Measurements from ENCODE around the gene CTIF. TPM values are rescaled to one million over a fixed set of nuclear protein-coding genes. Genes with fewer than 3 reads are reported as not detected.

Gene CTIF
- total RNA-seq, 6 experiments from 2014 or later, result 77.6 to 100 (median 79.2) TPM

DNA sequence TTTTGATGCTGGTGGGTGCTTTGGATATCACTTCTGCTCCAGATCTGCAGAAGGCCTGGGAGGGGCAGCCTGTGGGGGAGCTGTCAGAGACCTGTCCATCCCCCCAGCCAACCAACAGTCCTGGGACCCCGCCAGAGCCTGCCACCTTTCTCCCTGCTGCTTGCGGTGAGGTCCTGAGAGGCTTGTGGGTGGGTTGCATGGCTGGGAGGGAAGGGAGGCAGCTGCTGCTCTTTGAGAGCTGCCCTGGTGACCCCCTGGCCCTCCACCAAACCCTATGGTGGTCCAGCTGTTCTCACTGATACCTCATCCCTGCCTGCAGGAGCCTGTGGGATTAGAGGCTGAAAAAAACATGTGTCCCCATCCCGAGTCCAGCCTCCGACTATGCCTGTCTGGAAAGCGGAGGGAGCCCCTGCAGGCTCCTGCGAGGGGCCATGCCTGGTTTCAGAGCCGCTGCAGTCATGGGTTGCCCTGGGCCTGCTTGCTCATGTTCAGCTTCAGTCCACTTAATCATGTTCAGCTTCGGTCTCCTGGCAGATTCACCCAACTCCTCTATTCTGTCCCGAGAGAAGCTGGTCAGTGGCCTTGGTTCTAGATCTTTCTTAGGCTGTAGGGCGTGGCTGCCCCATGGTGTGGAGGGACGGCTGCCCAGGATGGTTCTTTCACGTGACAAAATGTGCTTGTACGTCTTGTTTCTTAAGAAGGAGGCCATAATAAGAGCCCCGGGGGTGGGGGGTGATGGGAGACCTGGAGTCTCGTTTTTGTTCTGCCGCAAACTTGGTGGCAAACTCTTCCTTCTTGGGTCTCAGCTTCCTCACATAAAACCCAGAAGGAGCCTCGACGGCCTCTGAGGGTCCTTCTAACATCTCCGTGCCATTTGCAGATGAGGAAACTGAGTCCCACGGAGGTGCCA is 98.5 kb downstream of the CTIF start:
- Mint-ChIP-seq H3K27ac (no peak overlapping the region), H3K4me3 (no peak overlapping the region), H3K9me3 (no peaks in the 10 kb centered on the region), H3K27me3 (ENCODE audit: insufficient read depth) (peaks cover 6% of the 10 kb centered on the region), H3K4me1 (ENCODE audit: low read depth) (peaks cover 32% of the 10 kb centered on the region), H3K36me3 (ENCODE audit: low read depth) (peaks cover 43% of the 10 kb centered on the region)
- TF ChIP-seq, protein P1, sequence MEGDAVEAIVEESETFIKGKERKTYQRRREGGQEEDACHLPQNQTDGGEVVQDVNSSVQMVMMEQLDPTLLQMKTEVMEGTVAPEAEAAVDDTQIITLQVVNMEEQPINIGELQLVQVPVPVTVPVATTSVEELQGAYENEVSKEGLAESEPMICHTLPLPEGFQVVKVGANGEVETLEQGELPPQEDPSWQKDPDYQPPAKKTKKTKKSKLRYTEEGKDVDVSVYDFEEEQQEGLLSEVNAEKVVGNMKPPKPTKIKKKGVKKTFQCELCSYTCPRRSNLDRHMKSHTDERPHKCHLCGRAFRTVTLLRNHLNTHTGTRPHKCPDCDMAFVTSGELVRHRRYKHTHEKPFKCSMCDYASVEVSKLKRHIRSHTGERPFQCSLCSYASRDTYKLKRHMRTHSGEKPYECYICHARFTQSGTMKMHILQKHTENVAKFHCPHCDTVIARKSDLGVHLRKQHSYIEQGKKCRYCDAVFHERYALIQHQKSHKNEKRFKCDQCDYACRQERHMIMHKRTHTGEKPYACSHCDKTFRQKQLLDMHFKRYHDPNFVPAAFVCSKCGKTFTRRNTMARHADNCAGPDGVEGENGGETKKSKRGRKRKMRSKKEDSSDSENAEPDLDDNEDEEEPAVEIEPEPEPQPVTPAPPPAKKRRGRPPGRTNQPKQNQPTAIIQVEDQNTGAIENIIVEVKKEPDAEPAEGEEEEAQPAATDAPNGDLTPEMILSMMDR (IDR thresholded peaks at IDR 0.05), result no peak
- DNase-seq, result no peak

DNA sequence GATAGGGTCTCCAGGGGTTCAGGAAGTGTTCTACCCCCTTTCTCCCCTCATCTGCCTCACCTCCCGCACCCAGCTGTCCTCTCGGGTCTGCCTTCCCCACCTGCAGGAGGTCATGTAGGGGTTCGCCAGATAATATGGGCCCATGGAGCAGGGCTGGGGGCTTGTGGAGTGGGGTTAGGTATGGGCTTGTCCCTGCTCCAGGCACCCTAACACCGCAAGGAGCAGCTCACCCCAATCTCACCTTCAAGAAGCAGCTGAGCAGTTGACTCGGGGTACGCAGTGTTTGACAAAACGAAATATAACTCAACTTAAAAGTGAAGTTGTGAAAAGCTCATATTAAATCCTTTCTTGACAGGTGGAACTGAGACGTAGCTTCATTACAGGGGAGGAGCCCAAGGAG is 99.6 kb downstream of the CTIF start:
- peaks cover 44% of the 10 kb centered on the region for H3K4me1 Mint-ChIP-seq (ENCODE audit: low read depth)

DNA sequence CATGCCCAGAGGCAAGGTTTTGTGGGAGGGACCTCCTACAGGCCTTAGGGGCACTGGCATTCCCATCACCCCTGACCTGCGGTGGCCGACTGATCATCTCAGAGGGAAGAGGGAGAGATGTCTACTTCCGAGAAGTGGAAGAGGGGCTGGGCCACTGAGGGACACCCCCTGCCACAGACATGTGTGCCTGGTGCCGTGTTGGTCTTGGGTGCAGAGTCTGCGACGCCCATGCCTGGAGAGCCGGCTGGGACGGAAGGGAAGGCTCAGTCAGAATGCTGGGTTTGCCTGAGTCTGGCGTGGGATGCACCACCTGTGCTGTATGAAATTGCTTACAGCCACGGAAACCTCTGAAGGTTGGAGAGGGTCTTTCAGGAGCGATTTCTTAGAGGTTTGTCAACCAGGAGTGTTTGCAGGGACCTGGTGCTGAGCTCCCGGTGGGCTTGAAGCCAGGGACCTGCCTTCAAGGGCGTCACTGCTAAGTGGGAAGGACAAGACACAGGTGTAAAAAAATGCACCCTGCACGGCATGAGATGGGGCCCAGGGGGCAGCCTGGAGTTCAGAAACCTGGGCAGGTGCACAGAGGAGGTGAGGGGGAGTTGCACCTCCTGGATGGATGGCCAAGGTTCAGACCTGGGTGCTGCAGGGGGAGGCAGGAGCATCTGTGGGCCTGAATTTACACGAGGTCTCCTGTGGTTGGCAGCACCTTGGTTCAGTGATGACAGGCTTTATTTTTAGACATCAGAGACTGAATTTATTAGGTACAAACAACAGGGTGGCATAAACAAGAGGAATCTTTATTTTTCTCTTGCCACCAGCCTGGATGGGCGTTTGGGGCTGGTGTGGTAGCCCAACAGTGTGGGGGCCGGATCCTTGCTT is 100.3 kb downstream of the CTIF start:
- H3K36me3 Mint-ChIP-seq (ENCODE audit: low read depth), result peaks cover 45% of the 10 kb centered on the region
- DNase-seq, result no peak
- peaks cover 6% of the 10 kb centered on the region for H3K27me3 Mint-ChIP-seq (ENCODE audit: insufficient read depth)
- no peaks in the 10 kb centered on the region for H3K9me3 Mint-ChIP-seq
- peaks cover 50% of the 10 kb centered on the region for H3K4me1 Mint-ChIP-seq (ENCODE audit: low read depth)
- TF ChIP-seq, protein P1 (IDR thresholded peaks at IDR 0.05), result no peak
- no peak overlapping the region for H3K27ac Mint-ChIP-seq
- H3K4me3 Mint-ChIP-seq, result no peak overlapping the region

More for the DNA sequence above, 99.6 kb downstream of the CTIF start:
- TF ChIP-seq, protein P1 (IDR thresholded peaks at IDR 0.05), result no peak
- no peak for DNase-seq
- no peaks in the 10 kb centered on the region for H3K9me3 Mint-ChIP-seq
- peaks cover 6% of the 10 kb centered on the region for H3K27me3 Mint-ChIP-seq (ENCODE audit: insufficient read depth)
- peaks cover 49% of the 10 kb centered on the region for H3K36me3 Mint-ChIP-seq (ENCODE audit: low read depth)
- no peak overlapping the region for H3K4me3 Mint-ChIP-seq
- no peak overlapping the region for H3K27ac Mint-ChIP-seq

DNA sequence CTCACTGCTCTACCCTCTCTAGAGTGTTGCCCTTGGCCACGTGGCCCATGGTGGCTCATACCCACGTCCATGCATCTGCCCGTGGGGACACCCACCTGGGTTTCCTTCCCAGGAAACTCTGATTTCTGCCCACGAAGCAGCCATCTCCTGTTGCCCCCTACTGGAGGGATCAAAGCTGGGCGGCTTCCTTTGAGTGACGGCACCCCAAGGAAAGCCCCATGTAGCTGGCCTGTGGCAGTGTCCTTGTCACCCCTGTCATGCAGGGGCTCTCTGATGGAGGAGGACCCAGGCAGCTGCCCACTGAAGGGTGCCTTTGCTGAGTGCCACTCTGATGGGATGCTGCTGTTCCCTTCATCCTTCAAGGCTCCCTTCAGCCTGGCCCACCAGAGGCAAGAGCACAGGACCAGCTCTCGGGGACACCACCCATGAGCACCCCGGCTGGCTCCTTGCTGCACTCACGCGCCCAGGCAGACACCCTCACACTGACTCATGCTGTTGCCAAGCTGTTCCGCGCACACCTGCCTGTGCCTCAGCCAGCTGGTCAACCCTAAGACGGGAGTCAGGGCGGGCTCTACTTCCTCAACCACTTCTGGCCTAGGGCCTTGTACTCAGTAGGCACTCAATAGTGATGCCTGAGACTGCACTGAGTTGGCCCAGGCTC is 101.1 kb downstream of the CTIF start:
- Mint-ChIP-seq H3K4me3 (no peak overlapping the region), H3K4me1 (ENCODE audit: low read depth) (peaks cover 56% of the 10 kb centered on the region), H3K27me3 (ENCODE audit: insufficient read depth) (peaks cover 6% of the 10 kb centered on the region), H3K27ac (peak overlapping the region; percentile 71), H3K36me3 (ENCODE audit: low read depth) (peaks cover 45% of the 10 kb centered on the region), H3K9me3 (no peaks in the 10 kb centered on the region)
- TF ChIP-seq, protein P1 (IDR thresholded peaks at IDR 0.05), result peak; percentile 67
- no peak for DNase-seq

DNA sequence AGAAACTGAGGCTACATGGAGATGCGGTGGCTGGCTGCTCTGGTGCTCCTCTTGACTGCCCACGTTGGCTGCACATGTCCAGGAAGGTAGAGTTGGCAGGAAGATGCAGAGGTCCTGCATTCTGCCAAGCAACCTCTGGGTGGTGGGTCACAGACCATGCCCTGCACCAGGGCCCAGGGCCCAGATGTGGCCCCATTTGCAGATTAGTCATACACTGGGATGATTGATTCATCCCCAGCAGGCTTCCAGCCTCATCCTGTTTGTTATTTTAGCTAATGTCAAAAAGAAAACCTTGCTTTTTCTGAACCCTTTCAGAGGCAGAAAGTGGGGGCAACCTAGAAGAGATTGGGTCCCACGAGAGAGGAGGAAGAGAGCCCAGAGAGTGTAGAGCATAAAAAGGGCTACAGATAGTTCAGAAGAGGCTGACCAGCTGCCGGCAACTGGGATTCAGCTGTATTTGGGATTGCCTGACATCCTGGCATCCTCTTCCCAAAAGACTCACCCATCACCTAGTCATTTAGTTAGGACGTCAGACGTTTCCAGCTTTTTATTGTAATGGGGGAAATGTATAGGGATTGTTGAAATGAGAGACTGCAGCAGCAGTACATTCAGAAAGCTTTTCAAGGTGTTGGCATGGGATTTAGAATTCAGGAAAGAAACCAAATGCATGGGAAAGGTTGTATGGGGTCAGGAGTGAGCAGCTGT is 101.9 kb downstream of the CTIF start:
- H3K4me1 Mint-ChIP-seq (ENCODE audit: low read depth), result peaks cover 61% of the 10 kb centered on the region
- TF ChIP-seq, protein P1 (IDR thresholded peaks at IDR 0.05), result peak; percentile 44
- H3K27me3 Mint-ChIP-seq (ENCODE audit: insufficient read depth), result peaks cover 6% of the 10 kb centered on the region
- no peak for DNase-seq
- peak overlapping the region; percentile 71 for H3K27ac Mint-ChIP-seq
- H3K9me3 Mint-ChIP-seq, result no peaks in the 10 kb centered on the region
- peak overlapping the region; percentile 40 for H3K4me3 Mint-ChIP-seq
- H3K36me3 Mint-ChIP-seq (ENCODE audit: low read depth), result peaks cover 51% of the 10 kb centered on the region
